A673 (cell line): ENCODE data around the gene GALR3. TPM values are rescaled to one million over a fixed set of nuclear protein-coding genes. Genes with fewer than 3 reads are reported as not detected.

Experiments used
- BruUV-seq: library from RNA; stranded (reverse); fragments of 400-500 nt; replicated peaks from 2 replicates; lab custom pipeline; 2021; lab: Mats Ljungman, UMichigan
- CTCF ChIA-PET: fragments of 300-600 bp; sonication (Branson Sonifier 250); formaldehyde crosslinking; loops from one replicate; lab custom pipeline; 2022; ENCODE audit warnings: antibody characterized with exemption; lab: Charles Lee
- POLR2A ChIA-PET: fragments of 300-600 bp; sonication (Branson Sonifier 250); formaldehyde crosslinking; loops from one replicate; lab custom pipeline; 2022; ENCODE audit warnings: antibody characterized with exemption; ENCODE audit not compliant: low non-redundant PET; lab: Charles Lee
- DNase-seq: peaks from one replicate; pipeline ENCODE4 v3.0.0-alpha.2; 2015; ENCODE audit warnings: low spot score
- H3K27ac ChIP-seq: fragments of 200-600 bp; sonication (generic); 2 replicates; pipeline ENCODE4 v1.5.1; 2016; ENCODE audit warnings: mixed run types, low read depth, mild to moderate bottlenecking, mixed read lengths, antibody characterized with exemption, low read length; ENCODE audit not compliant: poor library complexity, severe bottlenecking
- H3K27me3 ChIP-seq: fragments of 200-600 bp; sonication (generic); replicated peaks from 2 replicates; pipeline ENCODE4 v1.6.1; 2017; ENCODE audit warnings: mixed run types, low read depth, mild to moderate bottlenecking, mixed read lengths, antibody characterized with exemption, low read length; ENCODE audit not compliant: insufficient read depth, poor library complexity
- H3K36me3 ChIP-seq: fragments of 200-600 bp; sonication (generic); 2 replicates; pipeline ENCODE4 v1.6.1; 2016; ENCODE audit warnings: mixed run types, mild to moderate bottlenecking, mixed read lengths, antibody characterized with exemption, low read length; ENCODE audit not compliant: insufficient read depth, poor library complexity, severe bottlenecking
- H3K4me1 ChIP-seq: fragments of 200-600 bp; sonication (generic); 2 replicates; pipeline ENCODE4 v1.6.1; 2017; ENCODE audit warnings: mixed run types, mild to moderate bottlenecking, mixed read lengths, antibody characterized with exemption, low read length; ENCODE audit not compliant: insufficient read depth, poor library complexity, severe bottlenecking
- H3K4me3 ChIP-seq: fragments of 200-600 bp; sonication (generic); 2 replicates; pipeline ENCODE4 v1.5.1; 2016; ENCODE audit warnings: low read depth, mixed run types, mild to moderate bottlenecking, mixed read lengths, low read length; ENCODE audit not compliant: poor library complexity, severe bottlenecking
- H3K9me3 ChIP-seq: fragments of 200-600 bp; sonication (generic); 2 replicates; pipeline ENCODE4 v1.6.1; 2016; ENCODE audit warnings: mixed run types, low read depth, mild to moderate bottlenecking, mixed read lengths, antibody characterized with exemption, low read length; ENCODE audit not compliant: poor library complexity, severe bottlenecking
- EZH2 ChIP-seq: fragments of 200-600 bp; sonication (generic); IDR thresholded peaks from 2 replicates; pipeline ENCODE4 v1.6.1; 2017; ENCODE audit warnings: borderline replicate concordance, low read depth, mild to moderate bottlenecking, mixed read lengths, antibody characterized with exemption, low read length; ENCODE audit not compliant: poor library complexity, severe bottlenecking
- intact Hi-C: fragments of 100-400 bp; cut with micrococcal nuclease; formaldehyde crosslinking; loops from one replicate; pipeline ENCODE4 v1.10.0; 2022; ENCODE audit not compliant: unreplicated experiment
- total RNA-seq: library from RNA; stranded (reverse); gene quantifications from 2 replicates; pipeline ENCODE4 v1.2.3, GENCODE V29; 2021
- TF ChIP-seq, protein P1 (sequence below): fragments of 300-800, 200-600 bp; sonication (generic); conservative IDR thresholded peaks from 2 replicates; pipeline ENCODE4 v1.5.1; 2017; ENCODE audit warnings: low read depth, mild to moderate bottlenecking, antibody characterized with exemption, low read length, moderate library complexity, mixed read lengths

Gene GALR3
- total RNA-seq, 1 experiment from 2014 or later: not detected

DNA sequence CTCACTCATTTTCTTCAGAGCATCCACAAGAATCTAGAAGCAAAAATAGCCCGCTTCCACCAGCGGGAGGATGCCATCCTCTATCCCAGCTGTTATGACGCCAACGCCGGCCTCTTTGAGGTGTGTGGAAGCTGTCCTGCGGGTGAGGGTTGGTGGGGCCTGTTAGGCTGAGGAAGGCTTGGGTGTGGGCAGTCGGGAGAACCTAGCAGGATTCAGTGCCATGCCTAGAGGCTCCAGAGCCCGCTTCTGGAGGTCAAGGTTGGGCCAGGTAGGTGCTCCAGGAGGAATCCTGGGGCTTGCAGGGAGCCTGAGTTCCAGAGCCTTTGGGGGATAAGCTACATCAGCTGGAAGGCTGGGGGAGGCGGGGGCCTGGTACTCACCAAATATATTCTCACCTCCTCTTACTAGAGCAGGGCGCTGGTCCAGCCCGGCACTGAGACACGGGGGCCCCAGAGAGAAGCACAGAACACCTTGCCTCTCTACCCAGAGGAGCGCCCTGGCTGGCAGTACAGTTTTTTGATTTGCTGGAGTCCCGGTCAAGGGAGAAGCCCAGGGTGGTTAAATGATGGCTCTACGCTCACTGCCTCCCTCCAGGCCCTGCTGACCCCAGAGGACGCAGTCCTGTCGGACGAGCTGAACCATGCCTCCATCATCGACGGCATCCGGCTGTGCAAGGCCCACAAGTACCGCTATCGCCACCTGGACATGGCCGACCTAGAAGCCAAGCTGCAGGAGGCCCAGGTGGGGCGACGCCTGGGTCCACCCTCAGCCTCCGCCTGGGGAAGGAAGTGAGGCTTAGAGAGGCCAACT, 10.1 kb upstream of the GALR3 start:
- H3K27me3 ChIP-seq: no peaks in the 10 kb centered on the region
- H3K9me3 ChIP-seq: no peaks in the 10 kb centered on the region
- H3K27ac ChIP-seq: no peak overlapping the region
- H3K36me3 ChIP-seq: no peaks in the 10 kb centered on the region
- DNase-seq: no peak
- TF ChIP-seq, protein P1, sequence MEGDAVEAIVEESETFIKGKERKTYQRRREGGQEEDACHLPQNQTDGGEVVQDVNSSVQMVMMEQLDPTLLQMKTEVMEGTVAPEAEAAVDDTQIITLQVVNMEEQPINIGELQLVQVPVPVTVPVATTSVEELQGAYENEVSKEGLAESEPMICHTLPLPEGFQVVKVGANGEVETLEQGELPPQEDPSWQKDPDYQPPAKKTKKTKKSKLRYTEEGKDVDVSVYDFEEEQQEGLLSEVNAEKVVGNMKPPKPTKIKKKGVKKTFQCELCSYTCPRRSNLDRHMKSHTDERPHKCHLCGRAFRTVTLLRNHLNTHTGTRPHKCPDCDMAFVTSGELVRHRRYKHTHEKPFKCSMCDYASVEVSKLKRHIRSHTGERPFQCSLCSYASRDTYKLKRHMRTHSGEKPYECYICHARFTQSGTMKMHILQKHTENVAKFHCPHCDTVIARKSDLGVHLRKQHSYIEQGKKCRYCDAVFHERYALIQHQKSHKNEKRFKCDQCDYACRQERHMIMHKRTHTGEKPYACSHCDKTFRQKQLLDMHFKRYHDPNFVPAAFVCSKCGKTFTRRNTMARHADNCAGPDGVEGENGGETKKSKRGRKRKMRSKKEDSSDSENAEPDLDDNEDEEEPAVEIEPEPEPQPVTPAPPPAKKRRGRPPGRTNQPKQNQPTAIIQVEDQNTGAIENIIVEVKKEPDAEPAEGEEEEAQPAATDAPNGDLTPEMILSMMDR: no peak
- TF ChIP-seq EZH2: no peak
- ChIA-PET CTCF (no interaction called here), POLR2A (no interaction called here)
- H3K4me1 ChIP-seq: peaks cover 4% of the 10 kb centered on the region
- H3K4me3 ChIP-seq: no peak overlapping the region
- intact Hi-C loops: no loop called here
- no TSS peak for BruUV-seq

DNA sequence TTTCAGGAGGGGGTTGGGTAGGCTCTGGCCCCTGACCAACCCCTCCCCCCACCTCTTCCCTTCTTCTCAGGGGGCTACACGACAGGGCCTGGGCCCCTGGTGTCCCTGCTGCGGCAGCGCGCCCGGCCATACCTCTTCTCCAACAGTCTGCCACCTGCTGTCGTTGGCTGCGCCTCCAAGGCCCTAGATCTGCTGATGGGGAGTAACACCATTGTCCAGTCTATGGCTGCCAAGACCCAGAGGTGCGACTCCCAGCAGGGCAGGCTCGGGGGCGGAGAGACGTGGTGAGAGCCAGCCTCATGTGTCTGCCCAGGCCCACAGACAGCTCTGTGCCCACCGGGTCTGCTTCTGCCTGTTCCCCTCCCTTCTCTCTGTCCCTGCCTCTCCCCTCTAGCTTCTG, 7.6 kb upstream of the GALR3 start:
- Histone ChIP-seq H3K27me3 (no peaks in the 10 kb centered on the region), H3K4me1 (peaks cover 15% of the 10 kb centered on the region), H3K9me3 (no peaks in the 10 kb centered on the region), H3K4me3 (no peak overlapping the region), H3K36me3 (no peaks in the 10 kb centered on the region), H3K27ac (no peak overlapping the region)
- BruUV-seq: no TSS peak
- ChIA-PET POLR2A (no interaction called here), CTCF (no interaction called here)
- no peak for DNase-seq
- TF ChIP-seq, protein P1: no peak
- TF ChIP-seq EZH2: no peak
- intact Hi-C loops: loop anchor here (5.0 kb wide), 1 partner anchor 47 kb away; no protein-coding TSS in a partner anchor

DNA sequence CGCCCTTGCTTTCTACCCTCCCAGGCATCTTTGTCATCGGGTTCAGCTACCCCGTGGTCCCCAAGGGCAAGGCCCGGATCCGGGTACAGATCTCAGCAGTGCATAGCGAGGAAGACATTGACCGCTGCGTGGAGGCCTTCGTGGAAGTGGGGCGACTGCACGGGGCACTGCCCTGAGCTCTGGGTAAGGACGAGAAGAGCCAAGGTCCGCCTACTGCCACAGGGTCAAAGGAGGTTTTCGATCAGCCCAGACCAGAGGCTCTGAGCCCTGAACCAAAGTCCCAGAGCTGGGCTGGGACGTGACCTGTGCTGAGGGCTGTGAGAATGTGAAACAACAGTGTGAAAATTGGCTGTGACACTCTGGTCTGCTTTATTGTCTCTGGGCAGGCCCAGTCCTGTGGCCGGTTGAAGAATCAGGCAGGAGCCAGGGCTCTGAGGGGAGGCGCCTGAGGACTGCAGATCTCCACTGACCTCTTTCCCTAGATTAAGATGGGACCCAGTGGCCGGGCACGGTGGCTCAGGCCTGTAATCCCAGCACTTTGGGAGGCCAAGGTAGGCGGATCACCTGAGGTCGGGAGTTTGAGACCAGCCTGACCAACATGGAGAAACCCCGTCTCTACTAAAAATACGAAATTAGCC, 6.5 kb upstream of the GALR3 start:
- no TSS peak for BruUV-seq

More for the DNA sequence above, 6.5 kb upstream of the GALR3 start:
- Histone ChIP-seq H3K4me3 (no peak overlapping the region), H3K36me3 (no peaks in the 10 kb centered on the region), H3K9me3 (no peaks in the 10 kb centered on the region), H3K27me3 (no peaks in the 10 kb centered on the region), H3K4me1 (peaks cover 15% of the 10 kb centered on the region), H3K27ac (no peak overlapping the region)
- DNase-seq: no peak
- TF ChIP-seq EZH2: no peak
- CTCF ChIA-PET: interaction anchor here (0.6 kb wide), 2 partner anchors 94 to 946 kb away, joined by 3 to 4 read pairs; no protein-coding TSS in a partner anchor
- intact Hi-C loops: loop anchor here (1.0 to 5.0 kb wide), 2 partner anchors 46 to 149 kb away; no protein-coding TSS in a partner anchor
- POLR2A ChIA-PET: no interaction called here
